ENCODE results near the gene UPK1A.

UPK1A gene

DNA sequence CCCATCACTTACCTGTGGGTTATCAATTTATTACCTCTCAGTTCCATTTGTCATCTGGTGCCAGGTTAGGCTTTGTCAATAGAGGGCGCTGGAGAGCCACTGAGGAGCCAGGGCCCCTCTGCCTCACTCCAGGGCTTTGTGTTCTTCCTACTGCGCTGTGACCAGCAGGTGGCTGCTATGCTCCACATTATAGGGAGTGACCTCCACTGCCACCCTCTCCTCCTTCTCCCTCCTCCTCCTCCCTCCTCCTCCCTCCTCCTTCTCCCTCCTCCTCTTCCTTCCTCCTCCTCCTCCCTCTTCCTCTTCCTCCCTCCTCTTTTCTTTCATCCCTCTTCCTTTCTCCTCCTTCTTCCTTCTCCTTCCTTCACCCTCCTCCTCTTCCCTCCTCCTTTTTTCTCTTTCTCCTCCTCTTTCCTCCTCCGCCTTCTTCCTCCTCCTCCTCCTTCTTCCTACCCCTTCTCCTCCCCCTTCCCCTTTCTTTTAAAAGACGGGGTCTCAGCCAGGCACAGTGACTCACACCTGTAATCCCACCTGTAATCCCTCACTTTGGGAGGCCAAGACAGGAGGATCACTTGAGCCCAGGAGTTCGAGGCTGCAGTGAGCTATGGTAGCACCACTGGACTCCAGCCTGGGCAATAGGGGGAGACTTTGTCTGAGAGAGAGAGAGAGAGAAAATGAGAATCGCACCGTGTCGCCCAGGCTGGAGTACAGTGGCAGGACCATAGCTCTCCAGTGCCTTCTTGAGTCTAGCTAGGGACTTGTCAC lies 27.7 kb downstream of the UPK1A start:
- Histone ChIP-seq H3K79me2 (no peaks in the 10 kb centered on the region), H3K9me3 (ENCODE audit: control insufficient read depth, low read length) (no peaks in the 10 kb centered on the region), H2AFZ (peak overlapping the region; percentile 19), H3K27ac (no peak overlapping the region), H3K4me3 (ENCODE audit: low read depth, low read length) (no peak overlapping the region), H3K36me3 (ENCODE audit: control insufficient read depth, insufficient read depth, low read length) (no peaks in the 10 kb centered on the region), H3K9ac (no peak overlapping the region), H3K27me3 (ENCODE audit: control insufficient read depth, insufficient read depth, low read length) (no peaks in the 10 kb centered on the region), H3K4me1 (no peaks in the 10 kb centered on the region), H3K4me2 (ENCODE audit: low read length) (no peak overlapping the region)
- TF ChIP-seq, protein P1, sequence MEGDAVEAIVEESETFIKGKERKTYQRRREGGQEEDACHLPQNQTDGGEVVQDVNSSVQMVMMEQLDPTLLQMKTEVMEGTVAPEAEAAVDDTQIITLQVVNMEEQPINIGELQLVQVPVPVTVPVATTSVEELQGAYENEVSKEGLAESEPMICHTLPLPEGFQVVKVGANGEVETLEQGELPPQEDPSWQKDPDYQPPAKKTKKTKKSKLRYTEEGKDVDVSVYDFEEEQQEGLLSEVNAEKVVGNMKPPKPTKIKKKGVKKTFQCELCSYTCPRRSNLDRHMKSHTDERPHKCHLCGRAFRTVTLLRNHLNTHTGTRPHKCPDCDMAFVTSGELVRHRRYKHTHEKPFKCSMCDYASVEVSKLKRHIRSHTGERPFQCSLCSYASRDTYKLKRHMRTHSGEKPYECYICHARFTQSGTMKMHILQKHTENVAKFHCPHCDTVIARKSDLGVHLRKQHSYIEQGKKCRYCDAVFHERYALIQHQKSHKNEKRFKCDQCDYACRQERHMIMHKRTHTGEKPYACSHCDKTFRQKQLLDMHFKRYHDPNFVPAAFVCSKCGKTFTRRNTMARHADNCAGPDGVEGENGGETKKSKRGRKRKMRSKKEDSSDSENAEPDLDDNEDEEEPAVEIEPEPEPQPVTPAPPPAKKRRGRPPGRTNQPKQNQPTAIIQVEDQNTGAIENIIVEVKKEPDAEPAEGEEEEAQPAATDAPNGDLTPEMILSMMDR (IDR thresholded peaks at IDR 0.05): peak; percentile 98

DNA sequence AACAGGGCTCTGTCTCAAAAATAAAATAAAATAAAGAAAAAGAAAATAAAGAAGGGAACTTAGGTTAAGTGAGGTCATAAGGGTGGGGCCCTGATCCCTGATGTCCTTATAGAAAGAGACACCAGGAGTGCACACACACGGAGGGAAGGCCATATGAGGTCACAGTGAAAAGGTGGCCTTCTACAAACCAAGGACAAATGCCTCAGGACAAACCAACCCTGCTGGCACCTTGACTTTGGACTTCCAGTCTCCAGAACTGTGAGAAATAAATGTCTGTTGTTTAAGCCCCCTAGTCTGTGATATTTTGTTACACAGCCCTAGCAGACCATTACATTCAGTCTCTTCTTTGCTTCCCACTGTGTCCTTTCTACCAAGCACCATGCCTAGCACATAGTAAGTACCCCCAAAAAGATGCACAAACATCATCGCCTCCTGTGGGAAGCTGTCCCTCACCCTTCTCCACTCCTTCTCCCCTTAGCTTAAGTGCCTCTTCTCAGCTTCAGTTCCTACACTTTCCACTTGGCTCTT lies 29.6 kb downstream of the UPK1A start:
- no peaks in the 10 kb centered on the region for H3K36me3 ChIP-seq (ENCODE audit: control insufficient read depth, insufficient read depth, low read length)
- H3K27me3 ChIP-seq (ENCODE audit: control insufficient read depth, insufficient read depth, low read length): no peaks in the 10 kb centered on the region
- H2AFZ ChIP-seq: no peak overlapping the region
- H3K4me2 ChIP-seq (ENCODE audit: low read length): no peak overlapping the region
- H3K9me3 ChIP-seq (ENCODE audit: control insufficient read depth, low read length): no peaks in the 10 kb centered on the region
- TF ChIP-seq, protein P1 (IDR thresholded peaks at IDR 0.05): no peak
- no peak overlapping the region for H3K27ac ChIP-seq
- no peak overlapping the region for H3K4me3 ChIP-seq (ENCODE audit: low read depth, low read length)
- no peaks in the 10 kb centered on the region for H3K4me1 ChIP-seq
- H3K9ac ChIP-seq: no peak overlapping the region
- H3K79me2 ChIP-seq: no peaks in the 10 kb centered on the region

DNA sequence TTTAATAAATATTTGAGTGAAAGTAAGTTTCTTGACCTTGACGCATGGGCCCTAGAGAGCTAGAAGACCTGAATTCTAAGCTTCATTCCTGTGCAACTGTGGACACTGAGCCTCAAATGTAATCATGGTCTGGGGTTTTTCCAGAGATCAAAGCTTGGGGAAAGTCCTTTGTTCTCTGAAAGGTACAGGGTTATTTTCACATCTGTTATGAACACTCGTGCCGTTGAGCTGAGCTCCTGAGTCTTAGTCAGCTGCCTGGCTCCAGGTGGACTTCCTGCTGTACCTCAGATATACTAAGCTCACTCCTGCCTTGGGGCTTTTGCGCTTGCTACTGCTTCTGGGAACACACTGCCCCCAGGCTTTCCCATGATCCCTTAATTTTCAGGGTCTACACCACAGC lies 30.5 kb downstream of the UPK1A start:
- Histone ChIP-seq H3K4me3 (ENCODE audit: low read depth, low read length) (no peak overlapping the region), H3K4me1 (no peaks in the 10 kb centered on the region)
- TF ChIP-seq, protein P1 (IDR thresholded peaks at IDR 0.05): no peak

DNA sequence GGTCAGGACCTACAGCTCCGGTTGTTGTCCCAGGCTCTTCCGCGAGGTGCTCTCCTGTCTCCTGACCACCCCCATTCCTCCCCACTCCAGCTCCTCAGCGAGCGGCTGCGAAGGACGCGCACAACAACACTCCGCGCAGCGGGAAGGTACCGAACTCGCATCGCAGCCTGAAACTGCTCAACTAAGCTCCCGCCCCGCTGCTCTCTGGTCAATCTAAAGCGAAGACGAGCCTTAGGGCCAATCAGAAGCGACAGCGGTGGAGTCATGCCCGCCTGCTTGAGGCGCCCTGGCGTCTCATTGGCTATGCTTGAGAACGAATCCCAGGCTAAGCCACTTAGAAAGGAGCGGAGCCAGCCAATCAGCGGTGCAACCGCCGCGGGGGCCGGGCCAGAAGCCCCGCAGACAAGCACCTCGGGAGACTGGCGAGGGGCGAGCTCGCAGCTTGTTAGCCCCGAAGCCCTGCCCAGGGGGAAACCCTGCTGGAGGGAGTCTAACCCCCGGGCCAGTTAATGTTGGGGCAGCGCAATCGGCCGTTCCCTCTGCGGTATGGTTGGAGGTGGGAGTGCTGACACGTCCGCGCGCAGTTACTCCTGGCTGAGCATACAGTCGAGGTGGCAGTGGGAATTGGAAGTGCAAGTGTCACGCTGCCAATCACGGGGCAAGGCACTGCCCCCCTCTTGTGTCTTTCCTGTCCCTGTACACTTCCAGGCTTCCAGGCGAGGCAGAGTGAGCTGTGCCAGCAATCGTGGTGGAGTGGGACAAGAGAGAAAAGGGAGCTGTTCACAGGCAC lies 36.1 kb downstream of the UPK1A start:
- TF ChIP-seq, protein P1 (IDR thresholded peaks at IDR 0.05): no peak

More for the DNA sequence above, 30.5 kb downstream of the UPK1A start:
- H3K27ac ChIP-seq: no peak overlapping the region
- no peaks in the 10 kb centered on the region for H3K9me3 ChIP-seq (ENCODE audit: control insufficient read depth, low read length)
- no peaks in the 10 kb centered on the region for H3K27me3 ChIP-seq (ENCODE audit: control insufficient read depth, insufficient read depth, low read length)
- no peak overlapping the region for H2AFZ ChIP-seq
- no peaks in the 10 kb centered on the region for H3K79me2 ChIP-seq
- H3K36me3 ChIP-seq (ENCODE audit: control insufficient read depth, insufficient read depth, low read length): no peaks in the 10 kb centered on the region
- no peak overlapping the region for H3K9ac ChIP-seq
- H3K4me2 ChIP-seq (ENCODE audit: low read length): no peak overlapping the region

More for the DNA sequence above, 36.1 kb downstream of the UPK1A start:
- H3K4me3 ChIP-seq (ENCODE audit: low read depth, low read length): peak overlapping the region; percentile 68
- H3K27ac ChIP-seq: peak overlapping the region; percentile 5
- H2AFZ ChIP-seq: peak overlapping the region; percentile 84
- no peaks in the 10 kb centered on the region for H3K79me2 ChIP-seq
- peak overlapping the region; percentile 73 for H3K4me2 ChIP-seq (ENCODE audit: low read length)
- H3K9ac ChIP-seq: no peak overlapping the region
- H3K36me3 ChIP-seq (ENCODE audit: control insufficient read depth, insufficient read depth, low read length): no peaks in the 10 kb centered on the region
- H3K4me1 ChIP-seq: no peaks in the 10 kb centered on the region
- no peaks in the 10 kb centered on the region for H3K9me3 ChIP-seq (ENCODE audit: control insufficient read depth, low read length)
- no peaks in the 10 kb centered on the region for H3K27me3 ChIP-seq (ENCODE audit: control insufficient read depth, insufficient read depth, low read length)

All from parathyroid adenoma (tissue), 2 donors.